HG02763 (cell line): ENCODE results near the gene SLC39A5.

Experiments used
- ATAC-seq: cut with Tn5 transposase; IDR thresholded peaks from one replicate; pipeline ENCODE4 v1.9.1; 2021; ENCODE audit warnings: mild to moderate bottlenecking, moderate library complexity; ENCODE audit not compliant: unreplicated experiment

SLC39A5 gene

GRCh38 chr12:56212361-56212760 is 17.5 kb upstream of the SLC39A5 start:
- ATAC-seq = no peak

- no peak for ATAC-seq
Observed at GRCh38 chr12:56213878-56214277, 16.0 kb upstream of the SLC39A5 start.

- ATAC-seq = no peak
Observed at GRCh38 chr12:56216461-56216860, 13.4 kb upstream of the SLC39A5 start.

GRCh38 chr12:56219840-56220239 is 10.0 kb upstream of the SLC39A5 start:
- no peak for ATAC-seq

- no peak for ATAC-seq
Observed at GRCh38 chr12:56220611-56221231, 9.1 kb upstream of the SLC39A5 start.

DNA sequence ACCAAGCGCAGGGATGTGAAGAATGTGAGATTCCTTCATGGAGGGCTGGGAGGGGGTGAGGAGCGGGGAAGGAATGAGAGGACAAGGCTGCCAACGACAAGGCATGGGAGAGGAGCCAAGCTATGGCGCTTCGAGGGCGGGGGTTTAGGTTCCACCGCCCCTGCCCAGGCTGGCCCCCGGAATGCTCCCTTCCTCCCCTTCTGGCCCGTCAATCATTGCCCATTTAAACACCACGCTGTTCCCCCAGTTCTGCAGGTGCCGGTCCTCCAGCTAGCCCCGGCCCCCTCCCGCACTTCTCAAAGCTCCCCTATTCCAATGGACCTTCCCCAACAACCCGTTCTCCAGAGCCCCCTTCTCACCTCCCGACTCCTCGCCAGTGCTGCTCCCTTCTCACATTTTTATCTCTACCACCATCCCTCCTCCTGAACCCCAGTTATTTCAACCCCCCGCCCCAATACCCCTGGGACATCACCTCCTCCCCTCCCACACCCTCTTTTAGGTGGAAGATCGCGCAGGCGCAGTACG is 8.6 kb upstream of the SLC39A5 start:
- ATAC-seq = peak; percentile 19

DNA sequence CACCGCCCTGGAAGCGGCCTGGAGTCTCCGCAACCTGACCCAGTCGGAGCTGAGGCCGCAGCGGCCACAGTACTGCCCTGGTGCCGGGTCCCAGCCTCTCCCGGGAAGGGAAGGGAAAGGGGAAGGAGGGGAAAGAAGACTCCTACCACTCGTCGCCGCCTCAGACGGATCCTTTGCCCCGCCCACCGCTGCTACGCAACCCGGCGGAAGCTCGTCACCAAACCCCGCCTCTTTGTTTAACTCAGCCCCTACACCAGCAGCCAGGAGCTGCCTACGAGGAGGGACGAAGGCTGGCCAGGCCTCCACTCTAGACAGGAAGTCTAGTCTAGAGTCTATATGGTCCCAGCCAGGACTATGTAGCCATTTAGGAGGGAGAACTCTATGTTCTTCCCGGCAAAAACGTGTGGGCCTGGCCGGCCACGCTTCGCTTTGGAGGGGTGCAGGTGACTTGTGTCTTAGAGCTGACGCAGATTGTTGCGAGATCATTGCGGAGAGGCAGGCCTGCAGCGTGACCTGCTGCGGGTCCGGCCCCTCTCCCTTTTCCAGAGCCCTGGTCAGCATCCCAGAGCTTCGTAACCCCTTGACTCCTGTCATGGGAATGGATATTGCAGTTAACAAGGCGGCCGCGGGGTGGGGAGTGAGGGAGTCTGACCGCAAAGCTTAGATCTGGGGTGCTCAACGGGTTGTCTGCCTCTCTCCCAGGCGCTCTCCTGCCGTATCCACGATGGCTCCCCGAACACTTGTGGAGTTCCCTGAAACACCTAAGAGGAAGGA is 7.9 kb upstream of the SLC39A5 start, which contains the start of gene RNF41:
TSS of gene RNF41 (minus strand) at position 166 of the 774 bp plus-strand sequence. CDS start 7,875 bp downstream, outside the sequence.
- ATAC-seq = peak; percentile 79

DNA sequence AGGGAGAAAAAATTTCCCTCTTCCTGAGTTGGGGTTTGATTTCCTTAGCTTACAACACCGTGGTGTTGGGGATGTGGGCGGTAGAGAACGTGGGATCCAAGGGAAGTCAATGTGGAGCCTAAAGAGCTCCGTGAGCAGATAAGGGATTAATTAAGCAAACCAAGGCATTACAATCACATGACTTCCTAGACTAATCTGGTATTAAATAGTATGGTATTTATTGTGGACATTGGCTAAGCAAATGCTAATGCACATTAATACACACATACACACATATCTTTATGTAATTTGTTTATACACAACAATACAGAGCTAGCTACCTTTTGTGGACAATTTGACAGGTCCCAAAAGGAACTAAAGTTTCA is 7.3 kb upstream of the SLC39A5 start:
- no peak for ATAC-seq

DNA sequence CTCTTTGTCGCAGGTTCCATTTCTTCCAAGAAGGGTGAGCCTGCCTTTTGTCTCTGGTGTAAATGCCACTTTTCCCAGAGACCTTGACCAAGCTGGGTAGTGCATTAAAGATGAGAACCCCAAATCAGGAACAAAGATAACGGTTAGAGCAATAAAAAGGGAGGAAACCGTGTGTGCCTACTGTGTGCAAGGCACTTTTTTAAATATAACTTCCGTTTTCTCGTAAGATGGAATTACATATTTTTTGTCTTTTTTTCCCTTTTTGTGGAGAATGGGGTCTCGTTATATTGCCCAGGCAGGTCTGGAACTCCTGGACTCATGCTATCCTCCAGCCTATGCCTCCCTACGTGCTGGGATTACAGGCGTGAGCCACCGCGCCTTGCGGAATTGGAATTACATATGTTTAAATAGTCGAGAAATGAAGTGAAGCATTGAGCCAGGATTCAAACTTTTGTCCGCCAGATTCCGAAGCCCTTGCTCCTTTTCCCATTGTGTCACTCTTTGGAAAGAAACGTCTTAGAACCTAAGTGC is 6.2 kb upstream of the SLC39A5 start:
- no peak for ATAC-seq

- ATAC-seq = peak; percentile 65
Observed at GRCh38 chr12:56224102-56224701, 5.6 kb upstream of the SLC39A5 start, which contains the start of gene NABP2. Gene NABP2 (plus strand): TSS chr12:56224342. CDS start chr12:56224857, 515 bp downstream.

DNA sequence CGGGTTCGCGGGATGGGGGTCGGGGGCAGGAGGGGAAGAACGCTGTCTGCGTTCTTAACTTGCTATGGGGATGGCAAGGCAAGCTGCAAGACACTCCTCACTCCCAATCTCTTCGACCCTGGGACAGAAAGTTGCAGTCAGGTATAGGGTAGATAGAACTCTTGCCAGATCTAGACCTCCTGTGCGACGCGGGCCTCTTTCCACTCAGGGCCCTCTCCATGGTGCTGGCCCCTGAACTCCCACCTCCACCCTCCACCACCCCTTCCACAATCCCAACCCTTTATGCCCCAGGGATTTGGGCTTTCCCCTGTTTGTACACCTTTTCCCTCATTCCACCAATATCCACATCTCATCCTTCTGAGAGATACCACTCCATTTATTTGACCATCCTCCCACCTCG is 4.9 kb upstream of the SLC39A5 start:
- ATAC-seq = no peak

DNA sequence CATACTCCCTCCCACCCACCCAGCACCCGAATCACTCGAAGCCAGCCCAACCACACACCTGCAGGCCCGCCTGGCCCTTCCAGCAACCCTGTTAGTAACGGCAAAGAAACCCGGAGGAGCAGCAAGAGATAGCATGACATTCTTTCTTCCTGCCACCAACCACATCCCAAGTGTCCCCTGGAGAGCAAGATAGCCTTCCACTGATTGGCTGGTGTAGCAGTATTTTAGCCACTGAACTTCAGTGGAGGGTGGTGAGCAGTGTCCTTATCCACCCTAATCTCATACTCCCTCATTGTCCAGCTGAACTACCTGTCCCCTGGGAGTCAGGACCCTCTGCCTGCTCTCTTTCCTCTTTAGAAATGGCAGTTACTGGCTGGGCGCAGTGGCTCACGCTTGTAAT is 769 bp upstream of the SLC39A5 start:
- no peak for ATAC-seq

- no peak for ATAC-seq
Observed at GRCh38 chr12:56230432-56231183, 757 bp downstream of the SLC39A5 start.

GRCh38 chr12:56231184-56231582 is 1.3 kb downstream of the SLC39A5 start:
- no peak for ATAC-seq

DNA sequence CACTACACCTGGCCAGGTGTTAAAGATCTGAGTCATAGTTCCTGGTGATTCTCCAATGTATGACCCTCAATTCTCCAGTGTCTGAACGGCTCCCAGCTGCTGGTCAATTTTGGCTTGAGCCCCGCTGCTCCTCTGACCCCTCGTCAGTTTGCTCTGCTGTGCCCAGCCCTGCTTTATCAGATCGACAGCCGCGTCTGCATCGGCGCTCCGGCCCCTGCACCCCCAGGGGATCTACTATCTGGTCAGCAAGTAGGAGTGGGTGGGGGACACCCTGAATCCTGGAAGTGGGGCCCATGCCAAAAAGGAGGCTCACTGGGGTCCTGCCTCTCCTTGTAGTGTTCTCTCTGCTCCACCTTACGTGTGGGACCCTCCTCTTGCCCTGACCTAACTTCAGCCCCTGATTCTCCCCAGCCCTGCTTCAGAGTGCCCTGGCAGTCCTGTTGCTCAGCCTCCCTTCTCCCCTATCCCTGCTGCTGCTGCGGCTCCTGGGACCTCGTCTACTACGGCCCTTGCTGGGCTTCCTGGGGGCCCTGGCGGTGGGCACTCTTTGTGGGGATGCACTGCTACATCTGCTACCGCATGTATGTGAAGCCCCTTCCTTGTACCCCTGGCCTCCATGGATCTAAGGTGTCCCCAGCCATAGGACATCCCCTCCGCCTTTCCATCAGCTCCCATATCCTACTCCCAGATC is 5.0 kb downstream of the SLC39A5 start:
- ATAC-seq = no peak

GRCh38 chr12:56236091-56236490 is 6.2 kb downstream of the SLC39A5 start:
- ATAC-seq = no peak

- no peak for ATAC-seq
Observed at GRCh38 chr12:56236985-56237384, 7.1 kb downstream of the SLC39A5 start.

DNA sequence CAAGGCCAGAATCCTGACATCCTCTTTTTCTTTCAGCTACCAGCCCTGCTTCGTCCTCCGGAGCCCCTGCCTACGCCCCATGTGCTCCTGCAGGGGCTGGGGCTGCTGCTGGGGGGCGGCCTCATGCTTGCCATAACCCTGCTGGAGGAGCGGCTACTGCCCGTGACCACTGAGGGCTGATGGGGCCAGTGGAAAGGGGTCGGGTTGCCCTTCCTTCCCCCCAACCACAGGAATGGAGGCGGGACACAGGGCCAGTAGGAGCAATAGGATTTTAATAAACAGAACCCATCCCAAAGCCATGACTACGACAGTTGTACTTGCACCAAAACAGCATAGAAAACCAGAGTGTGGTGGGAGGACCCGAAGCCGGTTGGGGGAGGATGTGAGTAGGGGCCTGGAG is 7.7 kb downstream of the SLC39A5 start:
- ATAC-seq = no peak

DNA sequence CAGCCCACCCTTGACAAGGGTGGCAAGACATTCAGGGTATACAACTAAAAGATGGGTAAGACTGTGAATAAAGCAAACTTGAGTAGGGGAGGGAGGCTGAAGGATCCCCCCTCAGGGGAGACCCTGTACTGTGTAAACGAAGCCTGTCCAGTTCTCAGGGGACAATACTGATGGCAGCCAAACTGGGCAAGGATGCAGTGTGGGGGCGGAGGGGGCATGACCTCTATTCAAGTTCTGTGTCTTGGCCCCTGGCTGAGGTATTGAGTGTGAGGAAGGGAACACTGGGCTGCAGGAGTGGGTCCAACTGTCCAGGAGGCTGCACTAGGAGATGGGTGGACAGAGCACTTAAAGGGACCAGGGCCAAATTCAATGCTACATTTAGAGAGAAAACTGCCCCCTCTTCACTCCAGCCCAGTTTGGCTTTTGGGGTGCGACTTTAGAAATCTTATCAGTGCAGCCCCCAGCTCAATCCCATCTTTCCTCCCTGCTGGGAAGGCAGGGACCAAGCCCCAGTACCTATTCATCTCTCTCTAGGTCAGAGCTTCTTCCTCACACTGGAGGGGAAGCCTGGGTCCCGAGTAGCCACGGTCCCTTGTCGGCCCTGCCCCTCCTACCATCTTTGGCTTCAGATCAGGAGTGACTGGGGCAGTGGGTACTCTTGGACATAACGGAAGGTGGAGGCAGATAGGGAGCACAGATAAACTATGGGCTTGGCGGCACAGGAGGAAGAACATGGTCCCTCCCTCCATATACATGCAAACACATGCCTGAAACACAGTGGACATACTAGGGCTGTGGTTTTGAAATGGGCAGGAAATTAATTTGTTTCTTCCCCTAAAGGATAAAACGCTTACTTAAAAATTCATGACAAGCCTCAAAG is 11.8 kb downstream of the SLC39A5 start:
- ATAC-seq = no peak
